PC-3 (cell line): Measurements from ENCODE around the gene C1orf116.

Experiments used
- EZH2 ChIP-seq: fragments of 300-600 bp; sonication (generic); IDR thresholded peaks from one replicate; pipeline ENCODE4 v1.6.1; 2017; ENCODE audit warnings: antibody characterized with exemption, mild to moderate bottlenecking, low read length; ENCODE audit not compliant: unreplicated experiment
- TF ChIP-seq, protein P1 (sequence below): fragments of 300-600 bp; sonication (generic); conservative IDR thresholded peaks from 2 replicates; pipeline ENCODE4 v1.5.1; 2017; ENCODE audit warnings: antibody characterized with exemption, low read depth, mild to moderate bottlenecking, low read length

DNA sequence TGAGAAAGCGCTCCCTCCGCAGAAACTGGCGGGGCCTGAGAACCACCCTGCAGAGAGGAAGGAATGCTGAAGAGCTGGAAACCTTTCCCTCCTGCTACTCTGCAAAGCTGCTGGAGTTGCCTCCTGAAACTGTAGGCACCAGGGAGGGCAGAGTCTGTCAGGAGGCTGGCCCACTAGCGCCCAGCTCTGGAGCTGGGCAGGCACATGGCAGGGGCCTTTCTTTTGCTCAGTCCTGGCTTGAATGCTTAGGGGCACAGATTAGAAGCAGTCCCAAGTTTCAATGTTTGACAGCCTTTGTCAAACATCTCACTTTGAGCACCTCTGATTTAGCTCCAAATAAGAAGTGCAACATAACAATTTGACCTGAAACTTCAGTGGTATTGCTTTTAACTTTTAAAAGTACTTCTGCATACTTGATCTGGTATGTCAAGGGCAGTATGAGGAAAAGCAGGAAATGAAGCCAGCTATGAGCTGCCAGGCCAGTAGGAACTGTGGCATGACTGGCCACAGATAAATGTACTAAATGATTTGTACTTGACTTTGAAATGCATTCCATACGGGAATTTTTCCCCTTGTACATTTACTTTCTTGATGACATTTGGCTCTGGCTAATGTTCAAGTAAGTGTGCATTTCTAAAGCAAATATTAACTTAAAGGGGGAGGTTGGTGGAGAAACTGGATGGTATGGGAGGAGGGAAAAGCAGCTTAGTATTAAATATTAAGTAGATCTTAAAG, 7.2 kb downstream of the C1orf116 start:
- TF ChIP-seq EZH2: no peak
- TF ChIP-seq, protein P1, sequence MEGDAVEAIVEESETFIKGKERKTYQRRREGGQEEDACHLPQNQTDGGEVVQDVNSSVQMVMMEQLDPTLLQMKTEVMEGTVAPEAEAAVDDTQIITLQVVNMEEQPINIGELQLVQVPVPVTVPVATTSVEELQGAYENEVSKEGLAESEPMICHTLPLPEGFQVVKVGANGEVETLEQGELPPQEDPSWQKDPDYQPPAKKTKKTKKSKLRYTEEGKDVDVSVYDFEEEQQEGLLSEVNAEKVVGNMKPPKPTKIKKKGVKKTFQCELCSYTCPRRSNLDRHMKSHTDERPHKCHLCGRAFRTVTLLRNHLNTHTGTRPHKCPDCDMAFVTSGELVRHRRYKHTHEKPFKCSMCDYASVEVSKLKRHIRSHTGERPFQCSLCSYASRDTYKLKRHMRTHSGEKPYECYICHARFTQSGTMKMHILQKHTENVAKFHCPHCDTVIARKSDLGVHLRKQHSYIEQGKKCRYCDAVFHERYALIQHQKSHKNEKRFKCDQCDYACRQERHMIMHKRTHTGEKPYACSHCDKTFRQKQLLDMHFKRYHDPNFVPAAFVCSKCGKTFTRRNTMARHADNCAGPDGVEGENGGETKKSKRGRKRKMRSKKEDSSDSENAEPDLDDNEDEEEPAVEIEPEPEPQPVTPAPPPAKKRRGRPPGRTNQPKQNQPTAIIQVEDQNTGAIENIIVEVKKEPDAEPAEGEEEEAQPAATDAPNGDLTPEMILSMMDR: 0 out of 2 replicates have a peak, but pooled peaks have one; percentile 11
